Parietal lobe (tissue), 2 donors: ENCODE results near the gene PPT2. TPM values are rescaled to one million over a fixed set of nuclear protein-coding genes. Genes with fewer than 3 reads are reported as not detected.

Experiments used
- small RNA-seq: library from RNA; depleted of rRNA; stranded (forward); fragments of <200 nt; gene quantifications from one replicate; pipeline ENCODE3, GENCODE V24; 2014; ENCODE audit warnings: low replicate concordance
- total RNA-seq: library from RNA; depleted of rRNA; stranded (reverse); fragments of >200 nt; gene quantifications from one replicate; pipeline ENCODE4 v1.2.3, GENCODE V29; 2014

Gene PPT2, protein sequence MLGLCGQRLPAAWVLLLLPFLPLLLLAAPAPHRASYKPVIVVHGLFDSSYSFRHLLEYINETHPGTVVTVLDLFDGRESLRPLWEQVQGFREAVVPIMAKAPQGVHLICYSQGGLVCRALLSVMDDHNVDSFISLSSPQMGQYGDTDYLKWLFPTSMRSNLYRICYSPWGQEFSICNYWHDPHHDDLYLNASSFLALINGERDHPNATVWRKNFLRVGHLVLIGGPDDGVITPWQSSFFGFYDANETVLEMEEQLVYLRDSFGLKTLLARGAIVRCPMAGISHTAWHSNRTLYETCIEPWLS
- 17.2 TPM for total RNA-seq

DNA sequence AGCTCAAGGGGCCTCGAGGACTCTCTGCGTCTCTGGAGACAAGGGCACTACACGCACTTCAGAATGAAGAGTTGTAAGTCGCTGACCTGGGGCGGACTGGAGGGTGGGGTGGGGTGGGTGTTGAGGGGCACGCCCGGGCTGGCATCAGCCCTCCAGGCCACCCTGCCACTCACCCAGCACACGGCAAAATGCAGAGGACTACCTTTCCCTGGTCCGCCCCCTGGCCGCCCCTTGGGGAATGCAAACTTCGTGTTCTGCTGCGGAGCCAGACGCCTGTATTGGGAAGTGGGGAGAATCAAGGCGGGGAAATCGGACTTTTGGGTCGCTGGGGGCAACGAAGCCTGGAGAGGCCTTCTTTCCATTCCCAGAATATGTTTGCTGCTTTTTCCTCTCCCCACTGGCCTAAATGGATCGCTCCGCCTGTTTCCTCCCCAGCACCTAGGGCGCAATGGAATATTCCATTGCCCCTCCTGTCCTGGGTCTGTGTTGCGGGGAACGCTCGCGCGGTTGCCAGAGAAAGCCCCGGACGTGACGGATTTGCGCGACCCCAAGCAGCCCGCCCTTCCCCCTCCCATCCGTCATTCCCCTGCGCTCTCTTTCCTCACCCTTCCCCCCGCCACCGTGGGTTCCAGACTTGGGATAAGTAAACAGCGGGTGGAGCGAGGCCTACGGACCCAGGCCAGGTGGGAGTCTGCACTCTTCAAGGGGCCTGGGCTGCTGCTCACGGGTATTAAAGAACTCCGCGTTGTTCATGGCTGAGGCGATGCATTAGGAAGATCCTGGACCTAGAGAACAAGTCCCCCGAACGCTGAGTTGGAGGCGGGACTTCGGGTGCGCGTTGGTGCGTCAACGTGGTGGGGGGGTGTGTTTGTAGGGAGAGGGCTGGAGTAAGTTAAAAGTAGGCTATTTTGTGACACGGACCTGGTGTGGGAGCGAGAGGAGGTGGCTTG is at the start of gene PPT2:
PPT2 (plus strand) TSS at position 578 of the 950 bp plus-strand sequence. CDS start 454 bp downstream, outside the sequence.

DNA sequence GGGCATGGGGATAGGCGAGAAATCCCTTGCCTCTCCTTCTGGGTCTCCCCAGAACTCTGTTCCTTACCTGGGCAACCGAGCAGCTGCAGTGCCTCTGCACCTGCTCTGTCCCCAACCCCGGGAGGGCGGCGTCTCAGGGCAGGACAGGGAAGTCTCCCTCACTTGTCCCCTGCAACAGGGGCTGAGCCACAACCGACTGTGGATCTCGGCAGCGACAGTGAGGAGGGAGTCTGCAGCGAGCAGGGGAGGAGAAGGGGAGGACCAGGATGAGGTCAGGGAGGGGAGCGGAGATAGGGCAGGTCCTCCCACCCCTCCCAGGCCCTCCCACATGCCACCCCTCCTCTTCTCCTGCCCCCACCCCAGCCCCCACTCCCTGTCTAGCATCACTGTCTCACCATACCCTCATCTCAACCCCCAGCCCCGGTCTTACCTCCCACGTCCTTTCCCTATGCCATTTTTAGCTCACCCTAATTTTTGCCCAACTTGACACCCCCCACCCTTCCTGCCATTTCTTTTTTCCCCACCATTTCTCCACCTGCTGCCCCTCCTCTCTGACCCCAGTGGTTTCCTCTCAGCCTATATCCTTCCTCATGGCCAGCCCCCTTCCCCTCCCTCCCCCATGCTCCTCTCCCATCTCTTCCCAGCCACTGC is 44.7 kb upstream of the PPT2 start, which contains the start of gene TNXB:
TNXB (minus strand) TSS at position 225 of the 651 bp plus-strand sequence. CDS start 11,140 bp downstream, outside the sequence.

DNA sequence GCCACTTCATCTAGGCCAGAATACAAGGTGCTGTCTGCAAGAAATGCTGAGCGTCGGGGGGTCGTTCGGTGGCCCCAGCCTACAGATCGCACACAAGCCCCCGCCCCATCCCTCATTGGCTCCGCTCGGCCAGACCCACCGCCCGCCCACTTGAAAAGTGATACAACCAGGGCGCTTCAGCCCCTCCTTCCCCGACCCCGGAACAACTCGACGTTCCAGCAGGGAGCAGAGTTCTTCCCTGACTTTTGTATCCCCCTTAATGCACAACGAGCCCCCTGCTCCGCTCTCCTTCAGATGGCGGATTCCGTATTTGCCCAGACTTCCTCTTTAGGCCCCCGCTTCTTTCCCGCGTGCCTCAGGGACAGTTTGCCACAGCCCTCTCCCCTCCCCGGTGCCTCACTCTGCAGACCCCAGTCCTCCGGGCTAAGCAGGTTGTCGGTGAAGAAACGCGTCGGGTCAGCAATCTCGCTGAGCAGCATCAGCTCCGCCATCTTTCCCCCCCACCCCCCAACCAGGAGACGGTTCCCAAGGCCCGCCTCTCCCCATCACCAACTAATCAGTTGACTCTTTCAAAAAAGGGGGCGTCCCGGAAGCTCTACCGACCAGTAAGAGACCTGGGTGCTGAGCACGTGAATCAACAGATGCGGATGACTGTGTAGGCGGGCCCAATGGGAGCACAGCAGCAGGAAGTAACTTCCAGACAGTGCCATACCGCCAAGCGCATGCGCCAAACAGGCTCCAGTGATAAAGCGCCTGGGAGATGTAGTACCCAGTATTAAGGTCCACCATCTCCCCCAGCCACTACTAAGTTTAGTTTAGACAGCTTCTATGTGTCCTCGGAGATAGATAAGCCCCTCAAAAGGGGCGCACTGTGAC is 26.0 kb upstream of the PPT2 start, which contains the start of gene ATF6B:
ATF6B (minus strand) TSS at position 530 of the 876 bp plus-strand sequence; CDS start at position 491, 39 bp downstream.

DNA sequence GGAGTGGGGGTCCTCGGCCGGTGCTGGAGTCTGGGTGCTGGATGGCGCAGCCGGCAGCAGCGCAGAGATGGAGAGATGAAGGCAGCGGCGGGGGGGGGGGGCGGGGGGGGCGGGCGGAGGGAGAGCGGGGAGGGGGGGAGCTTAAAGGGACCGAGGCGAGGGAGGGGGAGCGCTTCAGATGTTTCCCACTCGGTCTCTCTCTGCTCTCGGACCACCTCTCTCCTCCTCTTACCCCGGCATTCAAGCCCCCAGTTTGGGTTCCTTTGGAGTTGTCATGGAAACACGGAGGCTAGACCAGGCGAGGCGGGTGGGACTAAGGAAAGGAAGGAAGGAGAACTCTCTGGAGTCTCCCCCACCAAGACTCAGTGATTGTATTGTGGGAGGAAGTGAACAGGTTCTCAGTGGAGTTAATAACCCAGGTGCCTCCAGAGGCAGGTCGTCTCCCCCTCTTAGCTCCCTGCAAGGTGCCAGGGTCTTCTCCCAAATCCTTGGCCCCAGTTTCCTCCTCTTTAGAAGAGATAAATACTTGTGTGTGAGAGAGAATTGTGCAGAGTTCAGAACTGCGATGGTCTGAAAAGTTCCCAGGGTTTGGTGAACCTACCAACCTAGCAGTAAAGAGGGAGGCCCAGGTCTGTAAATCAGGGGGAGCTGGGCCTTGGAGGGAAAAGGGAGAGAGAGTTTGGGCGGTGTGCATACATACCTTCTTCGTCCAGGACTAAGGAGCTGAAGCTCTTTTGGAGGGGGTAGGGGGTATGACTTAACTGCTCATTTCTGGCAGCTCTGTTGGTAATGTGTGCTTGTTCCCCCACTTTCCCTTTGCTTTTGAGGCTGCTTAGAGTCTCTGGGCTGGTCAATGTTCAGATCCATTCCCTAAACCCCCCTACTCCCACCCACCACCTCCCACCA is 1.8 kb upstream of the PPT2 start, which contains the start of gene PRRT1:
PRRT1 (minus strand) TSS at position 77 of the 906 bp plus-strand sequence. CDS start 112 bp downstream, outside the sequence.

DNA sequence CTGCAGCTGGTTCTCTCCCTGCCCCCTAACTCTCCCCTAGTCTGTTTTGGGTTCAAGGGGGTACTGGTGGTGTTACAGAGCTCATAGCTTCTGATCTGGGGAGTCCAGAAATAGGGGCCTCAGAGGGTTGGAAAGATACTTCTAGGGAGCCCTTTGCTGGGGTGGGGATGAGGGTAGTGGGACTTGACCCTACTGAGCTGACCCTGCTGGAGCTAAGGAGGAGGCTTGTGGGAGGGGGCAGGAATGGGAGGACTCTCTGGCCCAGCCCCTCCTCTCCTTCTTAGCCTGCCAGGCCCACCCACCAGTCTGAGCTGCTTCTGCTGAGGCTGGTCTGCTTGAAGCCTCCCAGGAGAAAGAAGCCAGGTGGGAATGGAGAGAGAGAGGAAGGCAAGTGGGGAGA is 10.4 kb downstream of the PPT2 start, which contains the start of gene EGFL8:
EGFL8 (plus strand) TSS at position 301 of the 400 bp plus-strand sequence. CDS start 1,571 bp downstream, outside the sequence.

DNA sequence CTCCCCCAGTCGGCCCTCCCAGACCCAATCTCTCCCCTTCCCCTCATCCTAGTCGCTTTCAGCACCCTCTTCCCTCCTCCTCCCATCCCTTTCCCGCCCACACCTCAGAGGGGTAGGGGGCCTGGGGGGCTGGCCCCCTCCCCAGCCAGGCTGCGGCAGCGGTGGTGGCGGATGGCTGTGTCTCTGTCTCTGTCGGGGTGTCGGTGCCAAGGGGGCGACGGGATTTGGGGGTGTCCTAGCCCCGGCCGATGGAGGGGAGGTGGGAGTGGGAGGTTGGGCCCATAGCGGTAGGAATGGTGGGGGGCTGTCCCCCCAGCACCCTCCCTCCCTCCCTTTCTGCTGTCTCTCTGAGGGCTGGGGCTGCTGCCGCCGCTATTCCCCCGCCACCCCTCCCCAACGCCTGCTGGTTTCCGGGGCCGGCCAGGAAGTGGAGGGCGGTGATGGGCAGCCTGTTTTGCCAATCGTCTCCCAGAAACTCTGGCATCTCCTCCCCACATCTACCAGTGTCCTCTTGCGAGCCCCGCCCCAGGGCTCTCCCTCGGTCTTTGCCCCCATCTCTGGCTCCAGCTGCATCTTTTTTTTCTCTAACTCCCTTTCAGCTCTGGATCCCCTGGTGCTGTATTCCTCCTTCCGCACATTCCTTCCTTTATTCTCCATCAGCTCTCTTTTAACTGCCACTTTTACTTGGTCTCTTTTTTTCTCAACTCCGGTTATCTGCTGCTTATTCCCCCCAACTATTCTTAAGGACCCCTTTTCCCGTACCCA is 22.0 kb downstream of the PPT2 start, which contains the start of gene AGPAT1:
AGPAT1 (minus strand) TSS at position 374 of the 765 bp plus-strand sequence. CDS start 4,588 bp downstream, outside the sequence.

DNA sequence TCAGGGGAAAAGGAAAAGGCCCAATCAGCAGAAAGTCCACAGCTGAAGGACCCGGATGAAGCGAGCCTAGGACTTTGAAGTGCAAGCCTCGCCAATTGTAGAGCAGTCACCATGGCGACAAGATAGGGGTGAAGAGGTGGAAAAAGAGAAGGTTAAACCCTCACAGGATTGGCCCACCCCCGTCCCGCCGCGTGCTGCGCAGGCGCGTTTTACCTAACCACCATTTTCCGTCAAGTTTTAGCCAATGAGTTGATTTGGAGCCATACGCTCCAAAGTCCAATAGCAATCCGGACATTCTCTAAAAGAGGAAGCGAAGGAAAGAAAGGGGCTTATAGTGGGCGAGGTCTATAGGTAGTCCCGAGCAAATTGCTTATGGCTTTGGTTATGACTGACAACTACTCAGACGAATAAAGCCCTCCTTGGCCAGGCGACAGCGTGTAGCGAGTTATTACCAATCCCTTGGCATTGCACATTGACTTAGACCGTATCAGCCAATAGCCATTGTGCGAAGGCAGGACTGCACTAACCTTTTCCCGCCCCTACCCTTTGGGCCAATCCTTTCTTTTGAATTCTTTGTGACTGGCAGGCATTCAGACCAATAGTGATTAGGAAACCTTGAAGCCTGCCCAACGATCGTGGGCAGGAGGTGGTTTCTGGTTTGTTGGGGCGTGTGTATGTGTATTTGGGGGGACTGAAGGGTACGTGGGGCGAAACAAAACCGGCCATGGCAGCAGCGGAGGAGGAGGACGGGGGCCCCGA is 24.0 kb downstream of the PPT2 start, which contains the start of gene RNF5:
RNF5 (plus strand) TSS at position 618 of the 759 bp plus-strand sequence; CDS start at position 725, 107 bp downstream.

DNA sequence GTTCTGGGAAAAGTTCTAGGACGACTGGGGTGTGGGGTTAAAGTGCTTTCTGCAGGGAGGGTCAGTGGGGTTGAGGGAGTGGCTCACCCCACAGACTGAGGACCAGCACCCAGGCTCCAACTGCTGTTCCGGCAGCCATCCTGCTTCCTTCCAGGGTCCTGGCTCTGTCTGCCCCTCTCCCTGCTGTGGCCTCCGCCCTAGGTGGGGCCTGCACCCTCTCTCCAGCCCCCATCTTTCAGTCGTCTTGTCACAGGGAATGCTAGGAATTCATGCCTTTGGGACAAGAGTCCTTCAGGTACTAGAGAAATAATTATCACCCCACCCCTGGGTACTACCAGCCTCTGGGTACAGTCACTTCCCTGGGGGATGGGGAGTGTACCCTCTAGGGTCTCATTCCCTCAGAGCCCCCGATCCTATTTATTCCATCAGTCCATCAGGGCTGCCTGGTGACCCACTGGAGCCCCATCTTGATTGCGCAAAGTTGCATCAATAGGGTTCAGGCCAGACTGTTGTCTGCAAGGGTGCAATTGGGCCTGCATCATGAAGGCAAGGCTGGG is 30.2 kb downstream of the PPT2 start, which contains the start of gene AGER:
AGER (minus strand) TSS at position 170 of the 557 bp plus-strand sequence; CDS start at position 139, 31 bp downstream.

DNA sequence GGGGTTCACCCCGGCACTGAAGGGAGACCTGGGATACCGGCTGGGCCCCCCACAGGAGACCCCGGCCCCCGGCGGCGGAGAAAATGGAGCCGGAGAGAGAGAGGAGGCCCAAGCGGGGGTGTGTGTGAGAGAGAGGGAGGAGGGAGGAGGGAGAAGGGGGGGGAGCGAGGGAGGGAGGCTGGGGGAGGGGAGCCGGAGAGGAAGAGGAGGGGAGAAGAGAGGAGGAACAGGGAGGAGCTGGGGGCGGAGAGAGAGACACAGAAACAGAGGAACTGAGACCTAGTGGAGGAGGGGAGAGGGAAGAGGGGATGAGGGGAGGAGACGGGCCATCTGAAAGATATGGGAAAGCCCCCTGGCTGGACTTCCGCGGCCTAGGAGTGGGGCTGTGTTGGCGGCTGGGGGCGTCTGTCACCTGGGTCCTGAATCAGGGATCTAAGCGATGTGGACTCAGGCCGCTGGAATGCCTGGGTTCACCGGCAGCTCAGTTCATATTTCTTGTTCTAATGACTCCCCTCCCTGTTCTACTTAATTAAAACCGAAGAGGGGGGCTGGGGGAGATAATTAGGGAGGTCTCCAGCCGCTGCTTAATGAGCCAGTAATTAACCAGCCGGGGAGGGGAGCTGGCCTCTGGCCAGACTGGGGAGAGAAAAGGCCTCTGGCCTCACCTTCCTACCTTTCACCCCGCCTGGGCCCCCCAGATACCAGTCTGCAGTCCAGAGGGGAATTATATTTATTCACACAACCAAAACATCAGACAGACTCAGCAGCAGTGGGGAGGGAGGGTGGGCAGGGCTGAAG is 36.3 kb downstream of the PPT2 start, which contains the start of gene PBX2:
PBX2 (minus strand) TSS at position 149 of the 798 bp plus-strand sequence. CDS start 287 bp downstream, outside the sequence.

DNA sequence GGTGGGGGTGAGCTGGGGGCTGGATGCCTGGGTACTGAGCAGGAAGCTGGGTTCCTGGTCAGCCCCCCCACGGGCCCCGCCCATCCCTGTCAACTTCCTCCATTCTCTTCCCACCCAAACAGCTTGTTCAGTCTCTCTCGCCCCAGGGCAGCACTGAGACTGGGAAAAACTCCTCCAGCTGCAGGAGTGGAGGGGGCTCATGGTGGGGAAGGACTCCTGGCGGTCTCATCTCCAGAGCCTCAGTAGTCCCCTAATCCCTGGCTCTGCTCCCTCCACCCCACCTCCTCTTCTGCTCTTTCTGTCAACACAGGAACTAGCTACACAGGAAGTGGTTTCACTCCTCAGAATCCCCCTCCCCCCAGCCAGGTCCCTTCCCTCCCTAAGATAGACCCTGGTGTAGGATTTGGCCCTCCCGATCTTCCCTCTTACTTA is 38.7 kb downstream of the PPT2 start, which contains the start of gene GPSM3:
GPSM3 (minus strand) TSS at position 36 of the 432 bp plus-strand sequence. CDS start 130 bp downstream, outside the sequence.

Small RNAs within 50 kb of the gene (small RNA-seq; reads per million reads assigned to genes)
- gene AL662884.1 = not detected
- gene MIR6833 = not detected

Other genes starting within 250 kb of the PPT2 start
- 3.1 TPM for gene C2, start 226.4 kb upstream of the PPT2 start, total RNA-seq
- 1.9 TPM for gene CFB, start 208.0 kb upstream of the PPT2 start, total RNA-seq
- gene NELFE, start 195.2 kb upstream of the PPT2 start, total RNA-seq = 46.6 TPM
- 66.7 TPM for gene SKIC2, start 195.0 kb upstream of the PPT2 start, total RNA-seq
- 10.0 TPM for gene DXO, start 182.0 kb upstream of the PPT2 start, total RNA-seq
- 20.7 TPM for gene C4A, start 172.1 kb upstream of the PPT2 start, total RNA-seq
- 8.8 TPM for gene C4B, start 139.3 kb upstream of the PPT2 start, total RNA-seq
- gene CYP21A2, start 115.7 kb upstream of the PPT2 start, total RNA-seq = not detected
- gene TNXB, start 44.8 kb upstream of the PPT2 start, total RNA-seq = 8.1 TPM
- gene ATF6B, start 25.9 kb upstream of the PPT2 start, total RNA-seq = 31.6 TPM
- 3.1 TPM for gene FKBPL, start 23.9 kb upstream of the PPT2 start, total RNA-seq
- gene PRRT1, start 2.2 kb upstream of the PPT2 start, total RNA-seq = 1.9 TPM
- gene EGFL8, start 10.5 kb downstream of the PPT2 start, total RNA-seq = 5.9 TPM
- 19.1 TPM for gene AGPAT1, start 21.9 kb downstream of the PPT2 start, total RNA-seq
- gene RNF5, start 24.3 kb downstream of the PPT2 start, total RNA-seq = 49.8 TPM
- gene AGER, start 30.1 kb downstream of the PPT2 start, total RNA-seq = 0.63 TPM
- 27.2 TPM for gene PBX2, start 36.1 kb downstream of the PPT2 start, total RNA-seq
- gene GPSM3, start 38.5 kb downstream of the PPT2 start, total RNA-seq = 0.63 TPM
- 8.8 TPM for gene NOTCH4, start 69.9 kb downstream of the PPT2 start, total RNA-seq
- gene TSBP1, start 217.8 kb downstream of the PPT2 start, total RNA-seq = not detected